ENCODE measurements around the gene FYB1. TPM values are rescaled to one million over a fixed set of nuclear protein-coding genes. Genes with fewer than 3 reads are reported as not detected.

FYB1 gene
- total RNA-seq, 1 experiment from 2014 or later, result 1.3 TPM

GRCh38 chr5:39138892-39139291 is 80.5 kb downstream of the FYB1 start:
- Mint-ChIP-seq H3K27ac (ENCODE audit: unreplicated experiment) (no peak overlapping the region), H3K36me3 (ENCODE audit: insufficient read depth, unreplicated experiment) (no peaks in the 10 kb centered on the region), H3K9me3 (ENCODE audit: unreplicated experiment) (no peaks in the 10 kb centered on the region), H3K4me1 (ENCODE audit: low read depth, unreplicated experiment) (no peaks in the 10 kb centered on the region), H3K27me3 (ENCODE audit: insufficient read depth, unreplicated experiment) (no peaks in the 10 kb centered on the region), H3K4me3 (ENCODE audit: unreplicated experiment) (no peak overlapping the region)
- TF ChIP-seq CTCF (IDR thresholded peaks at IDR 0.05; ENCODE audit: insufficient read depth in 1 of 2, low read depth in 1 of 2, low read length in 1 of 2, severe bottlenecking in 1 of 2, unreplicated experiment in 1 of 2), result no peak
- BruUV-seq (replicated peaks), result no TSS peak
- Histone ChIP-seq H3K9me3 (no peaks in the 10 kb centered on the region), H3K4me3 (ENCODE audit: low read depth, low read length) (no peak overlapping the region), H3K27me3 (replicated peaks; ENCODE audit: control insufficient read depth, insufficient read depth, low read length) (no peaks in the 10 kb centered on the region), H3K36me3 (ENCODE audit: control insufficient read depth, insufficient read depth, low read length) (no peaks in the 10 kb centered on the region), H3K4me1 (no peaks in the 10 kb centered on the region)
- POLR2A ChIA-PET, result no interaction called here
- no peak for DNase-seq
- CTCF ChIA-PET, result no interaction called here
- intact Hi-C loops (cut with micrococcal nuclease; ENCODE audit: unreplicated experiment), result no loop called here

- Mint-ChIP-seq H3K27ac (ENCODE audit: unreplicated experiment) (no peak overlapping the region), H3K27me3 (ENCODE audit: insufficient read depth, unreplicated experiment) (peaks cover 4% of the 10 kb centered on the region), H3K4me3 (ENCODE audit: unreplicated experiment) (no peak overlapping the region), H3K4me1 (ENCODE audit: low read depth, unreplicated experiment) (no peaks in the 10 kb centered on the region), H3K9me3 (ENCODE audit: unreplicated experiment) (no peaks in the 10 kb centered on the region), H3K36me3 (ENCODE audit: insufficient read depth, unreplicated experiment) (no peaks in the 10 kb centered on the region)
- H3K36me3 ChIP-seq (ENCODE audit: control insufficient read depth, insufficient read depth, low read length), result no peaks in the 10 kb centered on the region
- POLR2A ChIA-PET, result no interaction called here
- peak; percentile 7 to 21 for TF ChIP-seq CTCF (IDR thresholded peaks at IDR 0.05; ENCODE audit: insufficient read depth in 1 of 2, low read depth in 1 of 2, low read length in 1 of 2, severe bottlenecking in 1 of 2, unreplicated experiment in 1 of 2)
- intact Hi-C loops (cut with micrococcal nuclease; ENCODE audit: unreplicated experiment), result no loop called here
- H3K4me1 ChIP-seq, result no peaks in the 10 kb centered on the region
- peak in 1 of 2 experiments; percentile 3 for DNase-seq
- CTCF ChIA-PET, result no interaction called here
- no TSS peak for BruUV-seq (replicated peaks)
- no peaks in the 10 kb centered on the region for H3K9me3 ChIP-seq
- H3K27me3 ChIP-seq (replicated peaks; ENCODE audit: control insufficient read depth, insufficient read depth, low read length), result no peaks in the 10 kb centered on the region
- no peak overlapping the region for H3K4me3 ChIP-seq (ENCODE audit: low read depth, low read length)
Observed at GRCh38 chr5:39137819-39138451, 81.4 kb downstream of the FYB1 start.

- CTCF ChIA-PET, result interaction anchor here (0.6 kb wide), 1 partner anchor 56 kb away, joined by 3 read pairs; no protein-coding TSS in a partner anchor
Observed at GRCh38 chr5:39137391-39137790, 82.0 kb downstream of the FYB1 start.

More at GRCh38 chr5:39137391-39137790, 82.0 kb downstream of the FYB1 start:
- BruUV-seq (replicated peaks), result no TSS peak
- no peak for TF ChIP-seq CTCF (IDR thresholded peaks at IDR 0.05; ENCODE audit: insufficient read depth in 1 of 2, low read depth in 1 of 2, low read length in 1 of 2, severe bottlenecking in 1 of 2, unreplicated experiment in 1 of 2)
- POLR2A ChIA-PET, result no interaction called here
- no peak overlapping the region for H3K4me3 ChIP-seq (ENCODE audit: low read depth, low read length)
- Mint-ChIP-seq H3K4me3 (ENCODE audit: unreplicated experiment) (no peak overlapping the region), H3K36me3 (ENCODE audit: insufficient read depth, unreplicated experiment) (no peaks in the 10 kb centered on the region), H3K27me3 (ENCODE audit: insufficient read depth, unreplicated experiment) (peaks cover 4% of the 10 kb centered on the region), H3K9me3 (ENCODE audit: unreplicated experiment) (no peaks in the 10 kb centered on the region), H3K4me1 (ENCODE audit: low read depth, unreplicated experiment) (no peaks in the 10 kb centered on the region), H3K27ac (ENCODE audit: unreplicated experiment) (no peak overlapping the region)
- no peaks in the 10 kb centered on the region for H3K27me3 ChIP-seq (replicated peaks; ENCODE audit: control insufficient read depth, insufficient read depth, low read length)
- H3K4me1 ChIP-seq, result no peaks in the 10 kb centered on the region
- H3K9me3 ChIP-seq, result no peaks in the 10 kb centered on the region
- no peak for DNase-seq
- H3K36me3 ChIP-seq (ENCODE audit: control insufficient read depth, insufficient read depth, low read length), result no peaks in the 10 kb centered on the region
- intact Hi-C loops (cut with micrococcal nuclease; ENCODE audit: unreplicated experiment), result no loop called here

Measured in Caco-2 (cell line).